HG03095 (cell line): ENCODE results near the gene TMEM39A.

Source experiments
- ATAC-seq: cut with Tn5 transposase; IDR thresholded peaks from one replicate; pipeline ENCODE4 v1.9.1; 2021; ENCODE audit warnings: moderate library complexity; ENCODE audit not compliant: unreplicated experiment

Gene TMEM39A, protein sequence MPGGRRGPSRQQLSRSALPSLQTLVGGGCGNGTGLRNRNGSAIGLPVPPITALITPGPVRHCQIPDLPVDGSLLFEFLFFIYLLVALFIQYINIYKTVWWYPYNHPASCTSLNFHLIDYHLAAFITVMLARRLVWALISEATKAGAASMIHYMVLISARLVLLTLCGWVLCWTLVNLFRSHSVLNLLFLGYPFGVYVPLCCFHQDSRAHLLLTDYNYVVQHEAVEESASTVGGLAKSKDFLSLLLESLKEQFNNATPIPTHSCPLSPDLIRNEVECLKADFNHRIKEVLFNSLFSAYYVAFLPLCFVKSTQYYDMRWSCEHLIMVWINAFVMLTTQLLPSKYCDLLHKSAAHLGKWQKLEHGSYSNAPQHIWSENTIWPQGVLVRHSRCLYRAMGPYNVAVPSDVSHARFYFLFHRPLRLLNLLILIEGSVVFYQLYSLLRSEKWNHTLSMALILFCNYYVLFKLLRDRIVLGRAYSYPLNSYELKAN

DNA sequence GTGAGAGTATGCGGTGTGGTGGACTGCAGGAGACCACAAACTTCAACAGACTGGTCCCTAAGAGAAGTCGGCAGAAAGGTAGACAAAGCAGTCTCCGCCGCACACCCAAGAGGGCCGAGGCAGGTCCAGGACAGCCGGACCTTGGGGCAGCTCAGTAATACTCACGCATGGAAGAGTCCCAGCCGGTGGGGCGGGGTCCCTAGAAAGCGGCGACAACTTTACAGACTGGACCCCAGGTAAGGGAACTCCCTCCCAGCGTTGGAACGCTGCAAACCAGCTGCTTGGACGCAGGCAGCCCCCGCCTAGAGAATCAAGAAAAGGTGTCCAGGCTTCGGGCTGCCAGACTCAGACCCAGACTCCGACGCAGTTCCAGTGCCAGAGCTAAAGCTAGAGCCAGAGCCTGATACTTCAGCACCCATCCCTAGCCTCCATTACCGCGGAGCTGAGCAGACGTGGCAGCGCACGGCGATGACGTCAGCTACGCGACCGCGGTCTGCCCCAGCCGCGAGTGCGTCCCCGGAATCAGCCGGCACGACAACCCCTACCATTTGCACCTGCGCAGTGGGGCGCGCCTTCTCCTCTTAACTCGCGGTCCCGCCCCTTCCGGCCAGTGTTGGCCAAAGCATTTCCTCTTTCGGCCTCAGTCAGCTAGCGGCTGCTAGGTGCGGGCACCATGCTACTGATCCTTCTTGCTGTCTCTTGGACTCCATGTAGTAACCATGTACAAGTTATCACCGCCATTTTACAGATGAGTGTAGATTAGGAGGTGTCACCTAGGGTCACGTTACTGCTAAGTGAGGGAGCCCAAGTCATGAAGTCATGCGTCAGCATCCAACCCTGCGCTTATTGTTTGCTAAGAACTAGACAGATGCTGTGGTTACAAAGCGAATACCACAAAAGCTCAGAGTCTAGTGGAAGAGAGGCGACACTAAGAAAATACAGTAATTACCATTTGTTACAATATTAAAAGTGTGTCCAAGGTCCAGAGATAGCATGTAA lies at the start of gene TMEM39A:
Gene TMEM39A (minus strand): TSS at position 445 of the 999 bp plus-strand sequence. CDS start 1,541 bp downstream, outside the sequence.
- peak; percentile 90 for ATAC-seq

DNA sequence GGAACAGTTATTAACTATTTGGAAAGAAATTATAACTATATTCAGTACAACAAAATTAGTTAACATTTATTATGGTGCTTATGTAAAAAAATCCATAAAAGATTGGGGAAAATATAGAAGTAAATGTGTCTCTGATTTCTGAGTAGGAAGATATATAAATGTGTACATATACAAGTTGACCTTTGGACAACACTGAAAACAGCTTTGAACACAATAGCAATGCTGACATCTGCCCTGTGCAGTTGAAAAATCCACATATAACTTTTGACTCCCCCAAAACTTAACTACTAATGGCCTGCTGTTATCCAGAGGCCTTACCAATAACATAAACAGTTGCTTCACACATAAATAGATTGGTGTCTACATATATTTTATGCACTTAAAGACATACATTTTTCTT lies 47.3 kb upstream of the TMEM39A start:
- ATAC-seq: no peak

DNA sequence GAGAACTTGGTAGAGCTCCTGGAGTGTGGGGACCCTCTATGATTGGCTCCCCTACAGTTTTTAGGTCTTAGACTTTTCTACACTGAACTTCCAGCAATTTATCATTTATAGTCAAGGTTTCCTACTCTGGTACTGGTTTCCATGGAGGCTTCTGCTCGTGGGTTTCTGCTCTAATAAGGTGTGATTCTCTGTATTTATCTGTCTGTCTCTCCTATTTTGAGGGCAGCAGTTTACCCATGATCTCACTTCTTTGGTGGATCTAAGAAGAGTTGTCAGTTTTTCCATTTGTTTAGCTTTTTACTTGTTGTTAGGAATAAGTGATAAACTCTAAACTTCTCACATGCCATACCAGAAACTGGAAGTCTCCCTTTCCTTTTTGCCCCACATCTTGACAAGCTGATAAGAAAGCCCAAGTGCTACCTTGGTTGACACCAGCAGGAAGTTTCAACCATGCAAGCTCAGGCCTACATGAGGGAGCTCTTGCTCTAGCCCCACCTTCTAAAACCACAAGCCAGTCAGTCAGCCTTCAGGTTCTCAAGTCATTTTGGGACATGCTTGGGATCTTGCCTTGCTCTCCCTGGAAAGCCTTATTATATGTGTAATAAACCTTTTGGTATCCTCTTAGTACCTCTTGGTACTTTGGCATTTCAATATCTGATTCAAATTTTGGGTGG lies 44.9 kb upstream of the TMEM39A start:
- no peak for ATAC-seq

DNA sequence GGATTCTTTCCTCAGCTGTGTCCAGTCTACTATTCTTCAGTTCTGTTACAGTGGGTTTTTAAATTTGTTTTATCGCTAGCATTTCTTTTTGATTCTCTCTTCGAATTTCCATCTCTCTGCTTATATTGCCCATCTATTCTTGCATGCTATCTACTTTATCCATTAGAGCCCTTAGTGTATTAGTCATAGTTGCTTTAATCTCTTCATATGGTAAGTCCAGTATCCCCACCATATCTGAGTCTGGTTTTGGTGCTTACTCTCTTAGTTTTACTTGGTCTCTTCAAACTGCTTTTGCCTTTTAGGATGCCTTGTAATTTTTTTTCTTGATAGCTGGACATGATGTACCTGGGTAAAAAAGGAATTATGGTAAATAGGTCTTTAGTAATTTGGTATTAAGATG lies 44.0 kb upstream of the TMEM39A start:
- ATAC-seq: no peak

DNA sequence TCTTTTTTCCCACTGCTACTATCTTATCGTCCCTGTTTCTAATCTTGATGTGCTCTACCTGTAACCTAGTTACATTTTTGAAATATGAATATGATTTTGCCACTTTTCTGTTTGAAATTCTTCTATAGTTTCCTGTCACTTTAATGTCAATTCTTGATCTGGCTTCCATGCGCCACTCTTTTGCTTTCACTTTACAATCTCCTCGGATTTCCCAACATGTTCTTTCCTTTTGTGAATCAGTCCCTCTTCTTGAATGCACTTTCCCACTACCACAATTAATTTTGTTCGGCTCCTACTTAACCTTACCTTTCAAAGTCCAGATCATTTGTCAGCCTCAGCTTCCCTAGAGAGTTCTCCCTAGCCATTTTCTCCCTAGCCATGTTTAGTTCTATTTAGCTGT lies 43.2 kb upstream of the TMEM39A start:
- ATAC-seq: no peak

DNA sequence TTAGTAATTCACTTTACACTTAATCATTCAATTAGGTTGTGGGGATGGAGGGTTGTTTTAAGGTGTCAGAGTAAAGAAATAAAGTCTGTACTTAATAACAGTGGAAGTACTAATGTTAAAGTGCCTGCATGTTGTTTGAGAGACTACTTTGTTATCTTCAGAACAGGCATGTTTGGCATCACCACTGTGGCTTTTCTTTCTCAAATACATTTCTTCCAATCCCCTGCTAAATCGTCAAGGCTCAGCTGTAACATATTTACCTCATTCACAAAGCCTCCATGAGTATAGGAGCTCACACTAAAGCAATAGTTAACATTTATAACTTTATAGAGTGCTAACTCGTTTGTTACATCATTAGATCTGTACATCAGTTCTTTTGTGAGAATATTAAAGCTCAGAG lies 37.5 kb upstream of the TMEM39A start:
- ATAC-seq: no peak

DNA sequence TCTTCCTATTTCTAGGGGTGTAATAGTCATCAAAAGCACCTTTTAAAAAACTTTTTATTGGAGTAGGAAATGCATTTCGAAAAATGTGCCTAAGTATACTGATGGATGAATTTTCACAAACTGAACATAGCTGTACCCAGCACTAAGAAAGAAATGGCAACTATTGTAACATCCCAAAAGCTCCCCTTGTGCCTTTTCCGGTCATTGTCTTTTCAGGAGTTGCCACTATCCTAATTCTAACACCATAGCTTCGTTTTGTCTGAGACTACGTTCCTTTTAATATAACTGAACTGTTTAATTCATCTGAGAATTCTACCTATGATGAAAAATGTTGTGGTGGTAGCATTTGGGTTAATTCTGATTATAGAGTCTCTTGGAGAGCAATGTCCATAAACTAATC lies 36.9 kb upstream of the TMEM39A start:
- ATAC-seq: no peak

DNA sequence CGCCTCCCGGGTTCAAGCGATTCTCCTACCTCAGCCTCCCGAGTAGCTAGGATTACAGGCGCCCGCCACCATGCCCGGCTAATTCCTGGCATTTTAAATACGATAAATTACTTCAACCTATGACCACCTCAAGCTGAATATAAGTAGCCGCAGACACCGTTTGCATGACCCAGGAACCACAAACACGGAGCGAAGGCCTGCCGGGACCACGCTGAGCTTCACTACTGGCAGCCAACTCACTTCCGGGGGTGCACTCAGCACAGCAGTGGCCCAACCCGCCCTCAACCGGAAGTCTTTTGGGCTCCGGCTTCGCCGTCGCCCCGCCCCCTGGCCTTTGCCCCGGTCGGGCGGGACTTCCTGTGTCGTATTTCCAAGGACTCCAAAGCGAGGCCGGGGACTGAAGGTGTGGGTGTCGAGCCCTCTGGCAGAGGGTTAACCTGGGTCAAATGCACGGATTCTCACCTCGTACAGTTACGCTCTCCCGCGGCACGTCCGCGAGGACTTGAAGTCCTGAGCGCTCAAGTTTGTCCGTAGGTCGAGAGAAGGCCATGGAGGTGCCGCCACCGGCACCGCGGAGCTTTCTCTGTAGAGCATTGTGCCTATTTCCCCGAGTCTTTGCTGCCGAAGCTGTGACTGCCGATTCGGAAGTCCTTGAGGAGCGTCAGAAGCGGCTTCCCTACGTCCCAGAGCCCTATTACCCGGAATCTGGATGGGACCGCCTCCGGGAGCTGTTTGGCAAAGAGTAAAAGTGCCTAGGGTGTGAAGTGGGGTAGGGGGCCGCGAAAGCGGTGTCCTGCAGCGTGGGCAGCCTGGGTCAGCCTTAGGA lies 35.0 kb upstream of the TMEM39A start, which contains the start of gene TIMMDC1:
Gene TIMMDC1 (plus strand): TSS at position 362 of the 826 bp plus-strand sequence. CDS start 187 bp downstream, at position 549.
- peak; percentile 99 for ATAC-seq

DNA sequence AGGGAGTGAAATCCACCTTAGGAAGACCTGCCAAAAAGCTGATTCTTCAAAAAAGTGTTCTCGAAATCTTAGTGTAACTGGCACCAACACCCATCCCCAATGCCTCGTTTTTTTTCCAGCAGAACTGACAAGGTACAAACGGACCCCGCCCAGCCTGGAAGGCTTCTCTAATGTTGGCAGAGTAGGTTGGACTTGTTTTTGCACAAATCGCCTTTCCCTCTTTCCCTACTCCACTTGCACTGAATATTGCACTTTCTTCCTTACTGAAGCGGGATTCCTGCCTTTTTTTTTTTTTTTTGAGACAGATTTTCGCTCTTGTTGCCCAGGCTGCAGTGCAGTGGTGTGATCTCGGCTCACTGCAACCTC lies 34.4 kb upstream of the TMEM39A start:
- ATAC-seq: no peak

DNA sequence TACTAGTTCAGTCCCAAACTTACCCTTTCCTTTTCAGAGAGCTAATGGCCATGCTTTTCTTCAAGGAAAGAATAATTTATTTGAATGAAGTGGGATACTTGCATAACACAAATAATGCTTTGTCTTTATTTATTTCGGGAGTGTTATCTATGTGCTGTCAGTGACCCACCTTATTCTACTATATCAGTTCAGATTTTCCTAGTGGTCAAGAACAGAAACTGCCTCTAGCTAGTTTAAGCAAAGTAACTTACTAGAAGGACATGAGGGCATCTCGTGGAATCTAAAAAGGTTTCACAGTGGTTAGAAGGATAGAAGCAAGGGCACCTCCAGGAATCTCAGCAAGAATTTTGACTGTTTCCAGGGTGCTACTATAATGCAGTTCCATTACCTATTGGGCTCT lies 31.2 kb upstream of the TMEM39A start:
- no peak for ATAC-seq

DNA sequence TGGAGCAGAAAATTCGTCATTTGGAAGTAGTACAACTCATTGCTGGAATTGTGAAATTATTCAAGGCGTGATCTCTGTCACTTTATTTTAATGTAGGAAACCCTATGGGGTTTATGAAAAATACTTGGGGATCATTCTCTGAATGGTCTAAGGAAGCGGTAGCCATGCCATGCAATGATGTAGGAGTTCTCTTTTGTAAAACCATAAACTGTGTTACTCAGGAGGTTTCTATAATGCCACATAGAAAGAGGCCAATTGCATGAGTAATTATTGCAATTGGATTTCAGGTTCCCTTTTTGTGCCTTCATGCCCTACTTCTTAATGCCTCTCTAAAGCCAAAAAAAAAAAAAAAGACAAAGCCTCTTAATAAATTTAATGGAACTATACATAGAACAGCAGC lies 29.4 kb upstream of the TMEM39A start:
- no peak for ATAC-seq

DNA sequence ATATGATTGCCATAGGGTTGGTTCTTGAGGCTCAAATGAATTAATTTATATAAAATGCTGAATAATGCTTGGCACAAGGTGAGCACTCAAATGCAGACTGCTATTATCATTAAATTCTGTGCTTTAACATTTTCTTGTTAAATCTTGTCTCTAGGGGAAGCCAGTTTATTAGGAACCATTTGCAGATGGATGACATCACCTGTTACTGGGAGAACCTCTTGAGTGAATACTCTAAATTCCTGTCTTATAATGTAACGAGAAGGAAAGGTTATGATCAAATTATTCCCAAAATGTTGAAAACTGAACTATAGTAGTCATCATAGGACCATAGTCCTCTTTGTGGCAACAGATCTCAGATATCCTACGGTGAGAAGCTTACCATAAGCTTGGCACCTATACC lies 28.7 kb upstream of the TMEM39A start:
- no peak for ATAC-seq

DNA sequence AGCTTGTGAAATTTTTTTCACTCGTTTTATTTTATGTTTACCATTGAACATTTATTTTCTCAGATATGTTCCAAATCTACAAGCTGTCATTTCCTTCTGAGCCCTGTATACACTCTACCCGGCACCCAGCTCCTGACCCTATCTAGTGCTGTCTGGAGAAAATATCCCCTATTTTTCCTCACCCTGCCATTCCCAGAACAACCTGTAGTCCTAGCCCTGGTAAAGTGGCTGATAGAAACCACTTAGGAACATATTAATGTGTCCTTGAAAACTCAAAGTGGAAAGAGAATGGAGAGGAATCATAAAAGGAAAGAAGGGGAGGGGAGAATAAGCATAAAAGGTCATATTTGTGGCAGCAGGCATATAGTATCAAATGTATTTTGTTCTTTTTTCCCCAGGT lies 26.7 kb upstream of the TMEM39A start:
- ATAC-seq: no peak

DNA sequence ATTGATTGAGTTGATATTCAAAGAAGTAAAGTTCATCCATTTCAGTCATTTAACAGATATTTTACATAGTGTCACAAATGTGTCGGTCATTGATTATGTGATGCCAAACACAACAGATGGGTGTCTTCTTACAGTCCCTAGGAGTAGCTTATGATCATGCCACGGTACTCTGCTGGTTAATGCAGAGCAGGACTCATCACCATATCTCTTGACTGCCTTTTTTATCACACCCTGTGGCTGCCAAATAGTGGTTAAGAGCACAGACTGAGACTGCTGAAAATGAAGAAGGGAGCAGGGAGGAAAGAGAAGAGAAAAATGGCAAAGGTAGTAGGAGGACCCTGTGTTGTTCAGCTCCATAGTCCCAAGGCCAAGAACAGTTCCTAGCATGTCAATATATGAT lies 22.1 kb upstream of the TMEM39A start:
- ATAC-seq: no peak

DNA sequence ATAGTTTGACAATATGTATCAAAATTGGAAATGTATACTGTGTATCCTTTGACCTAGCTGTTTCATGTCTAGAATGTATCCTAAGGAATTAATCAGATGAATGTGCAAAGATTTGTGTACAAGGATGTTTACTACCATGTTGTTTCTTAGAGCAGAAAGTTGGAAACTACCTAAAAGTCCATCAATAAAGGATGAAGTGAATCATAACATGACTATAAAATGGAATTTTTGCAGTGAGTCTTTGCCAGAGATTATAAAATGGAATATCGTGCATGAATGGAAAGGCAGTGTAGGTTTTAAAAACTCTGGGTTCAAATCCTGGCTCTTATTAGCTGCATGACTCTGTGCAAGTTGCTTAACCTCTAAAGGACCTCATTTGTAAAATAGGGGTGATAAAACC lies 19.7 kb upstream of the TMEM39A start:
- ATAC-seq: no peak

DNA sequence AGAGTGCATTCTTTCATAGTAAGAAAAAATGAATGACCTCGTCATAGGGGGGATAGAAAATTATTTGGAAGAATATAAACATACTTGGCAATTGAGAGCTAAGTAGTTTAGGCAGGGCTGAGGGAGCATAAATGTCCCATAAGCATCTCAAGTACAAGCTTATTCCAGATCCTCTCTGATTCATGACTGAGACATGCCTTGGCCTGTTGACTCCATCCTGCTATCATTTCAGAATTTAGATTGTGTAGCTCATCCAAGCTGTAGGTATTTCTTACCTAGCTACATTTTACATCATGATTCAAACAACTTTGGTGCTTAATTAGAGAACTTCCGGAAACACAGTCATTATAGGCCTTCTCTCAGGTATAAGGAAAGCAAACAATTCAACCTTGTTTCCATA lies 17.7 kb upstream of the TMEM39A start:
- no peak for ATAC-seq

DNA sequence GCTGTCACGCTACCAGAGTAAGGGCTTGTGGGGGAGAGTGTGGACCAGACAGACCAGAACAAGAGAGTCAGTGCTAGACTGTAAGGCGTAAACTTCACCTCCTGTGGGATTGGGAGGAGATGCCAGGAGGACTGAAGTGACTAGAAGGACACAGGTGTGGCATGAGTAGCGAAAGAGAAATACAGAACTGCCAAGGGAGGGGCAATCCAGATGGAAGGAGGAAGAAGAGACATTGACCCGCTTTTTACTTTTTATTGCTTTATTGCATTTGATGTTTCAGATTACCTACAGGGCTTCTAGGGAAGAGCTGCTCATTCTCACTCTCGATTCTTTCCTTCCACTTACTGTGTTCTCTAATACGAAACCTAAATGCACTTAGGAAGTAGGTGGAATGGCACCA lies 7.5 kb upstream of the TMEM39A start:
- ATAC-seq: no peak

DNA sequence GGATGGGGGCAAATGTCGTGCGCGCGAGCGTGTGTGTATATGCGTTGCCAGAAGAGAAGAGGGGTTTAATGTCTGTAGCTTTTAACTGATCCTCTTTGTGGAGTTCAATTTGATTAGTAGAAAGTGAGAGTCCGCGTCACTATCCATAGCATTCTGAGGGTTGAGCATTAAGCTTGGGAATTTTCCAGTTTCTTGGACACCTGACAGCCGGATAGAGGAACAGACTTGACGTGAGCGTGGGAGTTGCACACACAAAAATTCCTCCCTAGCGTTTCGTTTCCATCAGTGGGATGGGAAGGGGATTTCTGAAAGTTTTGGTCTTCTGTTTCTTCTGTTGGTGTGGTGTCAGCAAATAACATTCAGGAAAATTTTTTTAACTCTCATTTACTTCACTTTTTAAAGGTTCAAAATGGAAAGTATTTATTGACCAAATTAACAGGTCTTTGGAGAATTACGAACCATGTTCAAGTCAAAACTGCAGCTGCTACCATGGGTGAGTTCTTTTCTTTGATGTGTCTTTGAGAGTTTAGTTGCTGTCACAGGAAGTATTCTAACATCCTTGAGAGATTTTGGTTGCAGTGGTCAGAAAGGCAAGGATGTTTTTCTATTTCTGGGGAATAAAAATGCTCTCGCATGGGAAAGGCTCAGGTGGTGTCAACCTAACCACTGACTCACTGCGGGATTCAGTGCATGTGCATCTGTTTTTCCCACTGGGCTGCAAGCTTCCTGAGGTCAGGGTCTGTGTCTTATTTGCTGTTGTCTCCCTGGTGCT lies 6.2 kb upstream of the TMEM39A start:
- ATAC-seq: no peak

DNA sequence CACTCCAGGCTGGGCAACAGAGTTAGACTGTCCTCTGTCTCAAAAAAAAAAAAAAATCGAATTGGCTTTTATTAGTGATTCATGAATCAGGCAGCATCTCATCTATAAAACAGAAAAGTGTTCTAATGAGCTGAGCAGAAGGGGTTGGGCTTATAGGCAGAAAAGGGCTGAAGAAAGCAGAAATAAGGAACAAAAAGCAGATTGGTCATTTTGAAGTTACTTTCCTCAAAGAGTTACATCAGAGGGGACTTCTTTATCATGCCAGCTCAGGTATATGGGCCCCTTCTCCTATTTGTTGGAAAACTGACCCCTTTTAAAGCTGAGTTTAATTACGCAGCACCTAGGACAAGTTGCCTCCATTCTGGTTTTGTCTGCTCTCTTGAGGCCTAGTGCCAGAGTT lies 4.6 kb upstream of the TMEM39A start:
- ATAC-seq: no peak
